AG04450 (cell line): ENCODE measurements around the gene C1orf87. TPM values are rescaled to one million over a fixed set of nuclear protein-coding genes. Genes with fewer than 3 reads are reported as not detected.

Experiments
- CTCF ChIA-PET: fragments of 300-600, 350-600 bp; formaldehyde crosslinking; extraction: SDS; loops from one replicate; lab custom pipeline; 2022; ENCODE audit warnings: antibody characterized with exemption, inconsistent platforms; lab: Charles Lee
- POLR2A ChIA-PET: fragments of 350-600 bp; formaldehyde crosslinking; extraction: SDS; loops from one replicate; lab custom pipeline; 2021; ENCODE audit warnings: antibody characterized with exemption, inconsistent platforms; lab: Yijun Ruan, JAX
- DNase-seq: peaks from one replicate; pipeline ENCODE4 v3.0.0-alpha.2; 2011; ENCODE audit warnings: low read depth, low spot score
- H3K27ac ChIP-seq: one replicate; pipeline ENCODE4 v1.5.1; 2012; ENCODE audit warnings: low read depth, low read length, control low read depth
- H3K27me3 ChIP-seq: one replicate; pipeline ENCODE4 v1.6.0; 2012; ENCODE audit warnings: low read length; ENCODE audit not compliant: control insufficient read depth, insufficient read depth
- H3K4me3 ChIP-seq: 2 replicates; pipeline ENCODE4 v1.5.1; 2011; ENCODE audit warnings: mild to moderate bottlenecking, low read depth, low read length, control low read depth
- H3K9me3 ChIP-seq: 2 replicates; pipeline ENCODE4 v1.5.1; 2012; ENCODE audit warnings: low read length; ENCODE audit not compliant: control insufficient read depth, insufficient read depth
- CTCF ChIP-seq: IDR thresholded peaks from 2 replicates; pipeline ENCODE4 v1.5.1; 2011; ENCODE audit warnings: low read depth, low read length, control low read depth, inconsistent platforms
- polyA plus RNA-seq: library from polyadenylated mRNA; depleted of rRNA; stranded (reverse); fragments of >200 nt; gene quantifications from 2 replicates; pipeline ENCODE4 v1.2.3, GENCODE V29; 2011

Gene C1orf87
- polyA plus RNA-seq, 1 experiment: not detected

GRCh38 chr1:60054374-60054773, 19.2 kb downstream of the C1orf87 start:
- TF ChIP-seq CTCF: no peak
- no peak overlapping the region for H3K27ac ChIP-seq
- H3K27me3 ChIP-seq: no peaks in the 10 kb centered on the region
- ChIA-PET CTCF (no interaction called here), POLR2A (no interaction called here)
- DNase-seq: no peak
- no peak overlapping the region for H3K4me3 ChIP-seq
- no peaks in the 10 kb centered on the region for H3K9me3 ChIP-seq

GRCh38 chr1:60052601-60053000, 21.0 kb downstream of the C1orf87 start:
- POLR2A ChIA-PET: no interaction called here
- Histone ChIP-seq H3K27ac (no peak overlapping the region), H3K27me3 (no peaks in the 10 kb centered on the region), H3K9me3 (no peaks in the 10 kb centered on the region), H3K4me3 (no peak overlapping the region)
- no peak for DNase-seq
- TF ChIP-seq CTCF: no peak
- CTCF ChIA-PET: no interaction called here

GRCh38 chr1:60051191-60051590, 22.4 kb downstream of the C1orf87 start:
- no peak overlapping the region for H3K27ac ChIP-seq
- DNase-seq: no peak
- ChIA-PET CTCF (no interaction called here), POLR2A (no interaction called here)
- no peaks in the 10 kb centered on the region for H3K9me3 ChIP-seq
- H3K27me3 ChIP-seq: no peaks in the 10 kb centered on the region
- no peak overlapping the region for H3K4me3 ChIP-seq
- no peak for TF ChIP-seq CTCF

- Histone ChIP-seq H3K9me3 (no peaks in the 10 kb centered on the region), H3K27ac (no peak overlapping the region), H3K4me3 (no peak overlapping the region), H3K27me3 (no peaks in the 10 kb centered on the region)
- no peak for DNase-seq
- no peak for TF ChIP-seq CTCF
- CTCF ChIA-PET: no interaction called here
- POLR2A ChIA-PET: no interaction called here
Measured at GRCh38 chr1:60049188-60049587, 24.4 kb downstream of the C1orf87 start.

GRCh38 chr1:60044881-60045280, 28.7 kb downstream of the C1orf87 start:
- ChIA-PET CTCF (no interaction called here), POLR2A (no interaction called here)
- H3K4me3 ChIP-seq: no peak overlapping the region
- H3K27me3 ChIP-seq: no peaks in the 10 kb centered on the region
- no peak for DNase-seq
- H3K9me3 ChIP-seq: no peaks in the 10 kb centered on the region
- no peak overlapping the region for H3K27ac ChIP-seq
- TF ChIP-seq CTCF: no peak
